Psoas muscle (tissue), 8 donors: ENCODE results near the gene ENTREP1. TPM values are rescaled to one million over a fixed set of nuclear protein-coding genes. Genes with fewer than 3 reads are reported as not detected.
"Not testable (repeated sequence)": the region's sequence is repeated elsewhere in the genome, so short reads cannot be mapped to it uniquely, and the experiment has no call there.

Experiments
- ATAC-seq, 4 donors: fragments of 200-7000 bp; cut with Tn5 transposase; one replicate each; pipeline ENCODE4 v1.9.1; 2020; ENCODE audit warnings: moderate library complexity in 3 of 4, mild to moderate bottlenecking in 2 of 4
- DNase-seq, 2 donors: peaks; one replicate each; pipeline ENCODE4 v3.0.0-alpha.2; 2020
- H3K27ac ChIP-seq: fragments of 200-600 bp; one replicate; pipeline ENCODE4 v1.8.0; 2022
- H3K27me3 ChIP-seq, 3 donors: fragments of 200-600 bp in 1 of 3; one replicate each; pipeline versions ENCODE4 v1.6.1 to v1.8.0; 2013 to 2022; ENCODE audit warnings: low read length in 2 of 3, mild to moderate bottlenecking in 2 of 3, moderate library complexity in 1 of 3; ENCODE audit not compliant: insufficient read depth in 3 of 3
- H3K36me3 ChIP-seq, 2 donors: fragments of 200-600 bp in 1 of 2; one replicate each; pipeline versions ENCODE4 v1.6.1 to v1.8.0; 2013 to 2022; ENCODE audit warnings: low read depth in 1 of 2, mild to moderate bottlenecking in 1 of 2, moderate library complexity in 1 of 2; ENCODE audit not compliant: insufficient read depth in 1 of 2
- H3K4me1 ChIP-seq: fragments of 200-600 bp; one replicate; pipeline ENCODE4 v1.8.0; 2022
- H3K4me3 ChIP-seq: fragments of 200-600 bp; one replicate; pipeline ENCODE4 v1.8.0; 2022; ENCODE audit warnings: mild to moderate bottlenecking
- H3K9me3 ChIP-seq: fragments of 200-600 bp; one replicate; pipeline ENCODE4 v1.8.0; 2022
- WGBS, 3 donors: extraction: QIAGEN DNeasy Blood & Tissue Kit; methylation state at CpG; one replicate each; pipeline versions ENCODE4 v1.1.6 to v1.1.7; 2013; 5-methylcytosine and 5-hydroxymethylcytosine counted together
- intact Hi-C, 2 donors: fragments of 100-400 bp; cut with DNase I; formaldehyde crosslinking; loops; one replicate each; pipeline versions ENCODE4 v1.11.0 to v1.14.2; 2022
- polyA plus RNA-seq, 3 donors: library from polyadenylated mRNA; stranded (reverse); fragments of 200-250 nt; gene quantifications; one replicate each; pipeline ENCODE4 v1.2.3, GENCODE V29; 2013
- total RNA-seq, 4 donors: library from RNA; stranded (reverse); fragmentation: NEBNext Ultra II Directional in 2 of 4; extraction: Animal tissue kit (Norgen Biotek cat#: 25700) in 2 of 4; gene quantifications; one replicate each; pipeline versions ENCODE4 v1.2.1 to v1.2.4, GENCODE V29; 2021 to 2023
- TF ChIP-seq, protein P1 (sequence below): fragments of 200-600 bp; IDR thresholded peaks from one replicate; pipeline ENCODE4 v1.8.0; 2022; ENCODE audit warnings: antibody characterized with exemption
- donor health status: healthy with polysubstance abuse.
- donor health status: DM: no; HTN: no; CAD: no; lungs with moderate emphysema.
- donor health status: Bipolar disorder and iron deficiency.
- donor health status: healthy.
- donor health status: DM: yes; HTN: yes; CAD: no.
- donor health status: DM: no; HTN: no; CAD: no.
- donor health status: DM: no; HTN: no; CAD: no.
- donor health status: DM: yes; HTN: yes; CAD: no.

Gene ENTREP1
- total and polyA plus RNA-seq, 7 donors = 5.1 to 35.7 (median 19.6) TPM

DNA sequence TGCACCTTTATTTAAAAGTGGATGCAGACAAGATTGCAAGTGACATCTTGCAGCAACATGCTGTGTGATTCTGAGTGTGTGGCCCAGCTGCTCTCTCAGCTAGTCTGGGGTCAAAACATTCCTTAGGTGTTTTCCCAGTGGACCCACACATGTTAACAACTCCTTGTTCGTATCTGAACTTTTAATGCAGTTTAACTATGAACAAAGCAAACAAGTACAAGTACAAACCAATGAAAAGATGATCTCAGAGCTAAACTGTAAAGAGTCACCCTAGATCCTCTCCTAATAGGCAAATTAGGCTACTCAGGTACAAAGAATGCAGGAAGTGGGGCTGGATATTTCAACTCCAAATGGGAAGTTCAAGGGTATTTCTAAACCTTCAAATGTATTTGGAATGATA lies 108.4 kb downstream of the ENTREP1 start:
- Histone ChIP-seq H3K27me3 (no peaks in the 10 kb centered on the region), H3K27ac (no peak overlapping the region), H3K4me3 (no peak overlapping the region), H3K36me3 (no peaks in the 10 kb centered on the region), H3K4me1 (no peaks in the 10 kb centered on the region), H3K9me3 (no peaks in the 10 kb centered on the region)
- 23 to 61% (median 46%) methylated on average over 1 of the region's 1 CpG for WGBS, 3 donors
- no peak for ATAC-seq
- DNase-seq = no peak
- TF ChIP-seq, protein P1, sequence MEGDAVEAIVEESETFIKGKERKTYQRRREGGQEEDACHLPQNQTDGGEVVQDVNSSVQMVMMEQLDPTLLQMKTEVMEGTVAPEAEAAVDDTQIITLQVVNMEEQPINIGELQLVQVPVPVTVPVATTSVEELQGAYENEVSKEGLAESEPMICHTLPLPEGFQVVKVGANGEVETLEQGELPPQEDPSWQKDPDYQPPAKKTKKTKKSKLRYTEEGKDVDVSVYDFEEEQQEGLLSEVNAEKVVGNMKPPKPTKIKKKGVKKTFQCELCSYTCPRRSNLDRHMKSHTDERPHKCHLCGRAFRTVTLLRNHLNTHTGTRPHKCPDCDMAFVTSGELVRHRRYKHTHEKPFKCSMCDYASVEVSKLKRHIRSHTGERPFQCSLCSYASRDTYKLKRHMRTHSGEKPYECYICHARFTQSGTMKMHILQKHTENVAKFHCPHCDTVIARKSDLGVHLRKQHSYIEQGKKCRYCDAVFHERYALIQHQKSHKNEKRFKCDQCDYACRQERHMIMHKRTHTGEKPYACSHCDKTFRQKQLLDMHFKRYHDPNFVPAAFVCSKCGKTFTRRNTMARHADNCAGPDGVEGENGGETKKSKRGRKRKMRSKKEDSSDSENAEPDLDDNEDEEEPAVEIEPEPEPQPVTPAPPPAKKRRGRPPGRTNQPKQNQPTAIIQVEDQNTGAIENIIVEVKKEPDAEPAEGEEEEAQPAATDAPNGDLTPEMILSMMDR = no peak
- intact Hi-C loops = no loop called here

DNA sequence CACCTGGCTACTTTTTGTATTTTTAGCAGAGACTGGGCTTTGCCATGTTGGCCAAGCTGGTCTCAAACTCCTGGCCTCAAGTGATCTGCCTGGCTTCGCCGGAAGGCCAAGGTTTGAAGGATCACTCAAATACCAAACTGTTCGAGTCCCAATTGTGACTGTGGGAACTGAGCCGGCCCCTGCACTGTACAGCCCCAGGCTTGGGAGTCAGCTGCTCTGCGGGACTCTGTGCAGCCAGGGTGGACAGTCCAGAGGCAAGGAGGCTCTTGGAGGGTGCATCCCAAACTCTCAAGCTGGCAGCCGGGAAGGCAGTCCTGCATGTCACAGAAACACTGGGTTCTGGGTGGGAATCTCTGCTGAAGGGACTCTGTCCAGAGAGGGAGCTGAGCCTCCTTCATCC lies 109.0 kb downstream of the ENTREP1 start:
- no peak for ATAC-seq
- no peak overlapping the region for H3K27ac ChIP-seq
- TF ChIP-seq, protein P1 = no peak
- intact Hi-C loops = no loop called here
- no peaks in the 10 kb centered on the region for H3K36me3 ChIP-seq
- no peaks in the 10 kb centered on the region for H3K4me1 ChIP-seq
- WGBS, 3 donors = 93 to 96% (median 95%) methylated on average over 6 of the region's 6 CpGs
- no peaks in the 10 kb centered on the region for H3K27me3 ChIP-seq
- no peaks in the 10 kb centered on the region for H3K9me3 ChIP-seq
- DNase-seq = no peak
- no peak overlapping the region for H3K4me3 ChIP-seq

DNA sequence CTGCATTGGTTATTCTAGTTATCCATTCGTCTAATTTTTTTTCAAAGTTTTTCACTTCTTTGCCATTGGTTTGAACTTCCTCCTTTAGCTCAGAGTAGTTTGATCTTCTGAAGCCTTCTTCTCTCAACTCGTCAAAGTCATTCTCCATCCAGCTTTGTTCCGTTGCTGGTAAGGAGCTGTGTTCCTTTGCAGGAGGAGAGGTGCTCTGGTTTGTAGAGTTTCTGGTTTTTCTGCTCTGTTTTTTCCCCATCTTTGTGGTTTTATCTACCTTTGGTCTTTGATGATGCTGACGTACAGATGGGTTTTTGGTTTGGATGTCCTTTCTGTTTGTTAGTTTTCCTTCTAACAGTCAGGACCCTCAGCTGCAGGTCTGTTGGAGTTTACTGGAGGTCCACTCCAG lies 114.6 kb downstream of the ENTREP1 start:
- H3K4me3 ChIP-seq, intact Hi-C loops, DNase-seq, ATAC-seq, H3K4me1 ChIP-seq, H3K27me3 ChIP-seq, H3K36me3 ChIP-seq, H3K9me3 ChIP-seq, H3K27ac ChIP-seq: not testable (repeated sequence)
- WGBS, 3 donors = 96 to 99% (median 98%) methylated on average over 4 of the region's 4 CpGs

DNA sequence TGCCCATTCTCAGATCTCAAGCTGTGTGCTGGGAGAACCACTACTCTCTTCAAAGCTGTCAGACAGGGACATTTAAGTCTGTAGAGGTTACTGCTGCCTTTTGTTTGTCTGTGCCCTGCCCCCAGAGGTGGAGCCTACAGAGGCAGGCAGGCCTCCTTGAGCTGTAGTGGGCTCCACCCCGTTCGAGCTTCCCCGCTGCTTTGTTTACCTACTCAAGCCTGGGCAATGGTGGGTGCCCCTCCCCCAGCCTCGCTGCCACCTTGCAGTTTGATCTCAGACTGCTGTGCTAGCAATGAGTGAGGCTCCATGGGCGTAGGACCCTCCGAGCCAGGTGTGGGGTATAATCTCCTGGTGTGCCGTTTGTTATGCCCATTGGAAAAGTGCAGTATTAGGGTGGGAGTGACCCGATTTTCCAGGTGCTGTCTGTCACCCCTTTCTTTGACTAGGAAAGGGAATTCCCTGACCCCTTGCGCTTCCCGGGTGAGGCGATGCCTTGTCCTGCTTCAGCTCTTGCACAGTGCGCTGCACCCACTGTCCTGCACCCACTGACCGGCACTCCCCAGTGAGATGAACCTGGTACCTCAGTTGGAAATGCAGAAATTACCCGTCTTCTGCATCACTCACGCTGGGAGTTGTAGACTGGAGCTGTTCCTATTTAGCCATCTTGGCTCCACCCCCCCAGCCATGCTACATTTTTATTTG lies 115.4 kb downstream of the ENTREP1 start:
- H3K4me3 ChIP-seq, DNase-seq, H3K4me1 ChIP-seq, H3K27ac ChIP-seq, H3K36me3 ChIP-seq, intact Hi-C loops, H3K9me3 ChIP-seq, H3K27me3 ChIP-seq, ATAC-seq: not testable (repeated sequence)
- whole genome bisulfite sequencing, 3 donors = 91 to 95% (median 94%) methylated on average over 15 of the region's 15 CpGs

Other genes with a start within 250 kb of the ENTREP1 start
- gene TJP2, start 150.9 kb upstream of the ENTREP1 start, total RNA-seq = 10 to 100 TPM; 14.8 to 25.1 (median 19.0) TPM
- 10 to 100 TPM in 1 of 3 donors, 1 to 10 TPM in 2; 6.6 to 12.5 (median 7.9) TPM for gene TJP2, start 150.9 kb upstream of the ENTREP1 start, polyA plus RNA-seq